Mesenchymal stem cell (in vitro differentiated cells and primary cell): Measurements from ENCODE around the gene HOXA5.
A peak's percentile ranks its signal among the peaks of the same experiment; 100 is the strongest.

Source experiments
- DNase-seq: peaks from one replicate; pipeline ENCODE4 v3.0.0-alpha.2; 2013
- H2AFZ ChIP-seq: one replicate; pipeline ENCODE4 v1.6.1; 2013; ENCODE audit warnings: low read depth, mild to moderate bottlenecking, control low read depth, inconsistent platforms, low read length, moderate library complexity
- H2AK5ac ChIP-seq: 2 replicates; pipeline ENCODE4 v1.6.1; 2013; ENCODE audit warnings: low read length, moderate library complexity, mild to moderate bottlenecking, inconsistent platforms; ENCODE audit not compliant: severe bottlenecking
- H2BK120ac ChIP-seq: one replicate; pipeline ENCODE4 v1.6.1; 2013; ENCODE audit warnings: low read depth, mild to moderate bottlenecking, inconsistent platforms, low read length, moderate library complexity
- H2BK12ac ChIP-seq, 2 experiments: one replicate each; pipeline ENCODE4 v1.6.1; 2013; ENCODE audit warnings: inconsistent platforms in 2 of 2, low read length in 2 of 2, mild to moderate bottlenecking in 2 of 2, moderate library complexity in 2 of 2, control low read depth in 1 of 2
- H2BK15ac ChIP-seq: one replicate; pipeline ENCODE4 v1.6.1; 2013; ENCODE audit warnings: mild to moderate bottlenecking, low read depth, inconsistent platforms; ENCODE audit not compliant: poor library complexity, severe bottlenecking
- H2BK5ac ChIP-seq: 2 replicates; pipeline ENCODE4 v1.6.1; 2013; ENCODE audit warnings: low read depth, mild to moderate bottlenecking, low read length, control low read depth, inconsistent platforms; ENCODE audit not compliant: poor library complexity, severe bottlenecking
- H3K14ac ChIP-seq, 2 experiments: one replicate each; pipeline ENCODE4 v1.6.1; 2013; ENCODE audit warnings: inconsistent platforms in 2 of 2, low read length in 2 of 2, control low read depth in 1 of 2, mild to moderate bottlenecking in 1 of 2, moderate library complexity in 1 of 2
- H3K18ac ChIP-seq, 2 experiments: one replicate each; pipeline ENCODE4 v1.6.1; 2013; ENCODE audit warnings: inconsistent platforms in 2 of 2, low read length in 2 of 2, control low read depth in 1 of 2, low read depth in 1 of 2, mild to moderate bottlenecking in 1 of 2
- H3K23ac ChIP-seq, 2 experiments: one replicate each; pipeline ENCODE4 v1.6.1; 2013; ENCODE audit warnings: inconsistent platforms in 2 of 2, low read length in 2 of 2, mild to moderate bottlenecking in 2 of 2, moderate library complexity in 2 of 2, control low read depth in 1 of 2
- H3K27ac ChIP-seq: 2 replicates; pipeline ENCODE4 v1.5.1; 2013; ENCODE audit warnings: mild to moderate bottlenecking, moderate library complexity, low read length, control low read depth, inconsistent platforms; ENCODE audit not compliant: poor library complexity, severe bottlenecking
- H3K27me3 ChIP-seq, 2 experiments: 2 replicates each; pipeline versions ENCODE4 v1.6.1 to v1.7.0; 2013; ENCODE audit warnings: low read length in 2 of 2, mild to moderate bottlenecking in 2 of 2, moderate library complexity in 2 of 2, control low read depth in 1 of 2, inconsistent platforms in 1 of 2; ENCODE audit not compliant: control insufficient read depth in 1 of 2, insufficient read depth in 1 of 2
- H3K36me3 ChIP-seq, 2 experiments: 2 replicates each; pipeline versions ENCODE4 v1.6.1 to v1.7.0; 2013; ENCODE audit warnings: low read length in 2 of 2, control low read depth in 1 of 2, inconsistent platforms in 1 of 2, low read depth in 1 of 2, mild to moderate bottlenecking in 1 of 2; ENCODE audit not compliant: insufficient read depth in 2 of 2, control insufficient read depth in 1 of 2
- H3K4ac ChIP-seq, 2 experiments: one replicate each; pipeline ENCODE4 v1.6.1; 2013; ENCODE audit warnings: inconsistent platforms in 2 of 2, low read length in 2 of 2, mild to moderate bottlenecking in 2 of 2, moderate library complexity in 2 of 2, control low read depth in 1 of 2, low read depth in 1 of 2
- H3K4me1 ChIP-seq: 2 replicates; pipeline ENCODE4 v1.6.1; 2013; ENCODE audit warnings: low read depth, low read length, control low read depth; ENCODE audit not compliant: control insufficient read depth, insufficient read depth
- H3K4me2 ChIP-seq: 2 replicates; pipeline ENCODE4 v1.6.1; 2013; ENCODE audit warnings: low read length, mild to moderate bottlenecking, inconsistent platforms; ENCODE audit not compliant: poor library complexity, severe bottlenecking
- H3K4me3 ChIP-seq, 2 experiments: 2 replicates each; pipeline versions ENCODE4 v1.5.1 to v1.7.0; 2013; ENCODE audit warnings: low read length in 2 of 2, mild to moderate bottlenecking in 2 of 2, control low read depth in 1 of 2, low read depth in 1 of 2; ENCODE audit not compliant: insufficient read depth in 1 of 2
- H3K79me1 ChIP-seq: replicated peaks from 2 replicates; pipeline ENCODE4 v1.6.1; 2013; ENCODE audit warnings: mild to moderate bottlenecking, control low read depth, low read length, inconsistent platforms; ENCODE audit not compliant: poor library complexity, severe bottlenecking
- H3K9ac ChIP-seq: 2 replicates; pipeline ENCODE4 v1.7.0; 2013; ENCODE audit warnings: mild to moderate bottlenecking, low read length, moderate library complexity
- H3K9me3 ChIP-seq: 2 replicates; pipeline ENCODE4 v1.7.0; 2013; ENCODE audit warnings: mild to moderate bottlenecking, low read length; ENCODE audit not compliant: control insufficient read depth
- H4K8ac ChIP-seq: one replicate; pipeline ENCODE4 v1.6.1; 2013; ENCODE audit warnings: inconsistent platforms, mild to moderate bottlenecking, low read length, moderate library complexity
- H4K91ac ChIP-seq: one replicate; pipeline ENCODE4 v1.6.1; 2013; ENCODE audit warnings: mild to moderate bottlenecking, low read length, inconsistent platforms
- WGBS: methylation state at CpG from one replicate; pipeline ENCODE4 v1.1.7; 2013; ENCODE audit warnings: mixed read lengths; 5-methylcytosine and 5-hydroxymethylcytosine counted together

HOXA5 gene

GRCh38 chr7:27145914-27146412 is 2.5 kb upstream of the HOXA5 start:
- Histone ChIP-seq H3K27ac (no peak overlapping the region), H2BK5ac (no peak overlapping the region), H3K27me3 (peaks cover 0 to 13% of the 10 kb centered on the region in 2 experiments), H3K4me1 (peaks cover 14% of the 10 kb centered on the region), H3K4me3 (peak overlapping the region in 1 of 2 experiments; percentile 82), H2BK120ac (no peak overlapping the region), H3K9me3 (no peaks in the 10 kb centered on the region), H3K36me3 (peaks cover 19 to 26% of the 10 kb centered on the region in 2 experiments), H4K91ac (no peak overlapping the region), H2AK5ac (no peak overlapping the region), H2BK12ac (no peak overlapping the region), H3K18ac (no peak overlapping the region), H3K4me2 (no peak overlapping the region), H3K9ac (peak overlapping the region; percentile 90), H3K14ac (no peak overlapping the region), H4K8ac (no peak overlapping the region), H2BK15ac (no peak overlapping the region), H2AFZ (no peak overlapping the region), H3K79me1 (peaks cover 19% of the 10 kb centered on the region), H3K23ac (no peak overlapping the region), H3K4ac (no peak overlapping the region)
- no peak for DNase-seq
- WGBS: 83% methylated on average over 11 of the region's 11 CpGs

DNA sequence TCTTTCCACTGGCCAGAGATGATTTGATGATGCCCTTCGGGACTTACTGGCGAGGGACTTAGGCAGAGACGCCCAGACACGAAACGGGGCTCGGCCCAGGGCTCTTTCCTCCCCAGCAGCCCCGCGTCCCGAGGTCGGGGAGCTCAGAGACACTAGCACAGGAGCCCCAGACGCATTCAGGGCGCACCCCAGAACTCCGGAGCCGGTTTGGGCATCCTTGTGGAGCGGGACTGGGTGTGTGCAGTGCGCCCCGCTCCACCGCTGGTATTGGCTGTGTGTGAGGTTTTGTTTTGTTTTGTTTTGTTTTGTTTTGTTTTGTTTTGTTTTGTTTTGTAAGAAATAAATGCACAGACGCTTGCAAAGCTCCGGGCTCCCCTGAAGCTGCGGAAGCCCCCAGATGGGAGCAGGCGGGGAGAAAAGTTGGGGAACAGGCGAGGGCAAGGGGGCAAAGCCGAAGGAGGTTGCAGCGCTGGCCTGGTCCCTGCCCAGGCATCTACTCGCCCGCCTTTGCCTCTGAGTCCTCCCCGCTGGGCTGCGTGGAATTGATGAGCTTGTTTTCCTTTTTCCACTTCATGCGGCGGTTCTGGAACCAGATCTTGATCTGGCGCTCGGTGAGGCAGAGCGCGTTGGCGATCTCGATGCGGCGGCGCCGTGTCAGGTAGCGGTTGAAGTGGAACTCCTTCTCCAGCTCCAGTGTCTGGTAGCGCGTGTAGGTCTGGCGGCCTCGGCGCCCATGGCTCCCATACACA is 1.9 kb upstream of the HOXA5 start:
- Histone ChIP-seq H3K4me1 (peaks cover 11% of the 10 kb centered on the region), H3K9me3 (no peaks in the 10 kb centered on the region), H2AK5ac (no peak overlapping the region), H2AFZ (no peak overlapping the region), H3K27ac (no peak overlapping the region), H3K4ac (no peak overlapping the region), H3K4me2 (no peak overlapping the region), H3K14ac (no peak overlapping the region), H4K91ac (no peak overlapping the region), H4K8ac (no peak overlapping the region), H2BK120ac (no peak overlapping the region), H3K79me1 (peaks cover 18% of the 10 kb centered on the region), H2BK5ac (no peak overlapping the region), H2BK12ac (no peak overlapping the region), H3K18ac (no peak overlapping the region), H3K23ac (no peak overlapping the region), H2BK15ac (no peak overlapping the region), H3K27me3 (peaks cover 0 to 13% of the 10 kb centered on the region in 2 experiments), H3K4me3 (peak overlapping the region in 1 of 2 experiments; percentile 82), H3K36me3 (peaks cover 14 to 33% of the 10 kb centered on the region in 2 experiments), H3K9ac (peak overlapping the region; percentile 90)
- DNase-seq: no peak
- WGBS: 83% methylated on average over 47 of the region's 47 CpGs

GRCh38 chr7:27144781-27145164 is 1.3 kb upstream of the HOXA5 start:
- no peak overlapping the region for H2AFZ ChIP-seq
- H3K27me3 ChIP-seq: peaks cover 0 to 13% of the 10 kb centered on the region in 2 experiments
- no peak overlapping the region for H2BK15ac ChIP-seq
- WGBS: 63% methylated on average over 31 of the region's 31 CpGs
- H3K4me3 ChIP-seq: peak overlapping the region in 1 of 2 experiments; percentile 82
- no peak overlapping the region for H4K91ac ChIP-seq
- peak overlapping the region; percentile 90 for H3K9ac ChIP-seq
- no peaks in the 10 kb centered on the region for H3K9me3 ChIP-seq
- H2BK12ac ChIP-seq: no peak overlapping the region
- no peak overlapping the region for H3K18ac ChIP-seq
- no peak overlapping the region for H3K4me2 ChIP-seq
- H3K23ac ChIP-seq: no peak overlapping the region
- no peak overlapping the region for H4K8ac ChIP-seq
- H3K36me3 ChIP-seq: peaks cover 14 to 38% of the 10 kb centered on the region in 2 experiments
- H3K27ac ChIP-seq: no peak overlapping the region
- H2BK120ac ChIP-seq: no peak overlapping the region
- H2AK5ac ChIP-seq: no peak overlapping the region
- no peak overlapping the region for H3K14ac ChIP-seq
- H3K79me1 ChIP-seq: peaks cover 16% of the 10 kb centered on the region
- no peak overlapping the region for H3K4ac ChIP-seq
- no peak overlapping the region for H2BK5ac ChIP-seq
- H3K4me1 ChIP-seq: peaks cover 11% of the 10 kb centered on the region
- no peak for DNase-seq

DNA sequence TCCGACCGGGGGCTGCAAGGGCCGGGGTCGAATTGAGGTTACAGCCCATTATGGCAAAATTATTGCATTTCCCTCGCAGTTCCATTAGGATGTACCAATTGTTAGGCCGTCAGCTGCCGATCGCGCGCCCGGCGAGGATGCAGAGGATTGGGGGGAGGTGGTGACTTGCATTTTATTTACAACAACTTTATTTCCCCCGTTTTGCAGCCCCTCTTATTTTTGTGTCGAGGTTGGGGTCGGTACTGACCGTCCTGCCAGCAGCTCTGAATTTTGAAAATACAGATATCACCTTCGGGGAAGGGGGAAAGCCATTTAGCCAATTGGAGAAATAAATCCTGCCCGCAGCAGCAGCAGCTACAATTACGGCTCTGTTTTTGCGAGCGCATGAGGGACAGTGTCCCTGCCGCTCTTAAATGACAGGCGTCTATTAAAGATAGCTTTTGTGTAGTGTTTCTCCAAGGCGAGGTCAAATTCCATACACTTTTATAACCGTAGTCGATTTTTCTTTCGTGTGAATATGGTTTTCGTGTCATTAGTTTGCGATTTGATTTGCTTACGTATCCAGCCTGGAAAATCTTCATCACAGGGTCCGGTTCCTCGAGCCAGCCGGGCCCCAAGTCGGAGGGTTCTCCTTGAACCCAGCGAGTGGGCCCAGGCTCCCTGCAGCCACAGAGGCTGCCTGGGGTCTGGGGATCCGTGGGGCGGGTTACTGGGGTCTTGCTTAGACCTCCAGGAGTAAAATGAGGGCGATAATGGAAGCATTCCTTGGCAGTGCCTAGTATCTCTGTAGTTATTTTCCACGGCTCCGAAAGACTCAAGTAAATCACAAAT is 684 bp upstream of the HOXA5 start:
- peaks cover 16% of the 10 kb centered on the region for H3K79me1 ChIP-seq
- H2BK12ac ChIP-seq: no peak overlapping the region
- peak overlapping the region; percentile 49 for H3K4me2 ChIP-seq
- H3K9ac ChIP-seq: peak overlapping the region; percentile 90
- H4K8ac ChIP-seq: no peak overlapping the region
- H2AFZ ChIP-seq: peak overlapping the region; percentile 30
- no peak overlapping the region for H3K23ac ChIP-seq
- peaks cover 14 to 40% of the 10 kb centered on the region in 2 experiments for H3K36me3 ChIP-seq
- no peak overlapping the region for H2BK120ac ChIP-seq
- H3K18ac ChIP-seq: no peak overlapping the region
- H3K4ac ChIP-seq: no peak overlapping the region
- no peak overlapping the region for H3K27ac ChIP-seq
- H3K9me3 ChIP-seq: no peaks in the 10 kb centered on the region
- H3K4me3 ChIP-seq: peak overlapping the region in 1 of 2 experiments; percentile 82
- peaks cover 0 to 13% of the 10 kb centered on the region in 2 experiments for H3K27me3 ChIP-seq
- no peak overlapping the region for H2AK5ac ChIP-seq
- no peak for DNase-seq
- H3K4me1 ChIP-seq: peaks cover 11% of the 10 kb centered on the region
- H4K91ac ChIP-seq: no peak overlapping the region
- WGBS: 63% methylated on average over 32 of the region's 40 CpGs
- H3K14ac ChIP-seq: no peak overlapping the region
- no peak overlapping the region for H2BK15ac ChIP-seq
- H2BK5ac ChIP-seq: no peak overlapping the region
